Caki2 (cell line): ENCODE measurements around the gene CLMP. TPM values are rescaled to one million over a fixed set of nuclear protein-coding genes. Genes with fewer than 3 reads are reported as not detected.

Source experiments
- DNase-seq: peaks from one replicate; pipeline ENCODE4 v3.0.0-alpha.2; 2015; ENCODE audit warnings: low read depth
- in situ Hi-C: cut with HindIII; loops from 2 replicates; pipeline ENCODE4 v1.10.0; 2016; ENCODE audit warnings: low sequenced_read_pairs, low pct_unique_long_range_greater_than_20kb, mixed read lengths
- total RNA-seq: library from RNA; depleted of rRNA; stranded (reverse); fragments of >200 nt; shearing (Covaris generic); gene quantifications from 2 replicates; pipeline ENCODE4 v1.2.3, GENCODE V29; 2014; ENCODE audit warnings: low replicate concordance

CLMP gene
- total RNA-seq, 1 experiment from 2014 or later, result 1.5 TPM

DNA sequence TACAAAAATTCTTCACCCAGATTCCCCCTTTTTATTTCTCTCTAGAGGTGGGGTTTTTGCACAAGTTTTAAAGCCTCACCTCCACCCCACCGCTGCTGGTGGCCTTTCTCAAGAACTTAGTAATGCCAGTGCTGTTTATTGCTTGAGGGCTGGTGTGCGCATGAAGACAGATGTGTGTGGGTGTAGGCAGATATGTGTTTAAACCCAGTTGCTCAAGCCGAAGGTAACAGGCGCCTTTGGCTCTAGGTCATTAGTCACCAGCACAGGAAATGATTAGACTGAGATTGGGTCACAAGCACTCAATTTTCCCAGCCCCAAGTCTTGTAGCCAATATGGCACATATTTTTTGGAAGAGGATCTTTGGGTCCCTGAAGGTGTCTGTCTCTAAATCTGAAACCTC is 2.7 kb upstream of the CLMP start:
- in situ Hi-C loops, result no loop called here
- DNase-seq, result no peak

DNA sequence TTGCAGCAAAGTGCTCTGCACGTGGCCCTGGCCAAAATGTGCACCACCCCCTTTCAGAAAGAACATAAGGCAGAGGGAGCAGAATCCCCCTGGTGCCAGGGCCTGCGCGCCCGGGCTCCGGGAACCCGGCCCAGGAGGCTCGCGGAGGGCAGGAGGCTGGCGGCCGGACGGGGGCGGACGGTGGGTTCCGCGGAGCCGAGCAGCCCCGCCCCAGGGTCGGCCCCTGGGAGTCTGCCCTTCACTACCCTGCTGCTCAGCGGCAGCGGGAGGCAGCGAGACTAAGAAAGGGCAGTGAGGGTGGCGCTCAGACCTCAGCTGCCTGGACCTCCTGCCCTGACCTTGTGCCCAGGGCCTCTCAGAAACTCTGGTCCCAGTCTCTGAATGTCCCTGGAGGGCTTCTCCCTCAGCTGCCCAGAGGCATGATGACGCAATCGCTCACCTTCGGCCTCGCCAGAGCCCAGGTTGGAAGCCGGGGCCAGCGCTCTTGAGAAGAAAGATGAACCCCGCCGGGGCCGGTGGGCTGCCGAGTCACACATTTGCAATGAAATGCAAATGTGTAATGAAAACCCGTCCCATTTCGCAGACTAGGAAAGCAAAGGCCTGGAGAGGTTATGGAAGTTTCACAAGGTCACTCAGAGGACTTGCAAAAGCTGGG is 1.1 kb upstream of the CLMP start:
- no peak for DNase-seq
- in situ Hi-C loops, result no loop called here

DNA sequence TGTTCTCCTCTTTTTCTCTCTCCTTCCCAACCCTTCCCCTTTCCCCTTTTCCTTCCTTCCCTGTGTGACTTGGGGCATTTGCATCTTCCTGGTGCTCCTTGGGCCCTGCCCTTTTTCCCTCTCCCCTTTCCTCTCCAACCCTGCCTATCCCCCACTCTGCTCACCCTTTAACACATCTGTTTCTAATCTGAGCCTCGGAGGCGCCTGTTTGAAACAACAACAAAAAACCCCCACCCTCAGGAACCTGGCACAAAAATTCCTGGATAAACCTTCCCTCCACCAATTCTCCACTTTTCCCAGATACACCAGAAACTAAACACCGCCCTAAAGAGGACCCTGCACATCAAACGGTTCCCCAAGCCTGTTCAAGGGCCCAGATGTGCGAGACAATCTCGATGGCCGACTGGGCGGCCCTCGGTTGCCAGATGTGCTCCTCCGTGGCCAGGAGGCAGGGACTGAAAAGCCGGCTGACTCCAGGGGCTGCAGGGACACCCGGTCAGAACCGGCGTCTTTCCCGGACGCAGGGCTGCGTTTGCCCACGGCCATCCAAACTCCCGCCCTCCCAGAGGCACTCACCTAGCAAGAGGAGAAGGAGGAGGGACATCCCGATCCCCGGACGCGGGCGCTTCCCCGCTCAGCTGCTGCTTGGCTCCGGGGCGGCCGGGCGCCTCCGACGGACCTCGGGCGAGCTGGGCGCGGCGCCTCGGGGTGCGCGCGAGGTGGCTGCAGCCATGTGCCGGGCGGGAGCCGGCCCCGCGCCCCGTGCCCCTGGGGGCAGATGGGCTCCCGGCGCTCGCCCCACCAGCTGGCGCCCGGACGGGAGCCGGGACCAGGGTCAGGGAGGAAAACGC is 486 bp downstream of the CLMP start:
- in situ Hi-C loops, result no loop called here
- DNase-seq, result no peak

DNA sequence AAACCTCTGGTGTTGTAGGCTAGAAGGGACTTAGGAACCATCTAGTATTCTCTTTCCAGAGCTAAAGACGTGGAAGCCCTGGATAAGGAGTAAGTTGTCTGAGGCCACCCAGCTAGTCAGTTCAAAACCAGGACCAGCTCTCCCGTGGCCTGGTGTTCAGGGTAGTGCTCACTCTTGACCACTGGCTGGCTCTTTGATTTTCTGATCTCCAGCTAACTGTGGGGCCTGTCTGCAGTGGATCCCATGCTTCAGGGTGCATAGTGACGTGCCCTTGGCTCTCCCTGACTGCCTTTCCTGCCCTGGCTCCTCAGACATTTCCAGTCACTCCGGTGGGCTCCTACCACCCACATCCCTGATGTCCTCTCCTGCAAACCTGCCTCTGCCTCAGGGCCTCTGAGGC is 1.3 kb downstream of the CLMP start:
- in situ Hi-C loops, result no loop called here
- DNase-seq, result no peak

DNA sequence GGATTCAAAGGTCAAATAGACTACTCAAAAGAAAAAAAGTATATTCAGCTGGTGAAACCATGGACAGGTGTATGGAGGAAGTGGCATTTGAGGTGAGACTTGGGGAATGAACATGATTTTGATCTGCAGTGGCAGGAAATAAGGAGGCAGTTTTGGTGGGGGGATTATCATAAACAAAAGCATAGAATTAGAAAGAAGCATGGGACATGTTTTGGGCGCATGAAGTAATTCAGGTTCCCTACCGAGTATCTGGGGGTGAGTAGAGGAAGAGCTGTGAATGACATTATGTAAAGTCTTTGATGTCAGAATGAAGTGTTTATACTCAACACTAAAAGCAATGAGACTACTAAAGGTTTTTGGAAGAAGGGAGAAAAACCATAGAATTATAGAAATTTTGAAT is 3.1 kb downstream of the CLMP start:
- DNase-seq, result no peak
- in situ Hi-C loops, result no loop called here

DNA sequence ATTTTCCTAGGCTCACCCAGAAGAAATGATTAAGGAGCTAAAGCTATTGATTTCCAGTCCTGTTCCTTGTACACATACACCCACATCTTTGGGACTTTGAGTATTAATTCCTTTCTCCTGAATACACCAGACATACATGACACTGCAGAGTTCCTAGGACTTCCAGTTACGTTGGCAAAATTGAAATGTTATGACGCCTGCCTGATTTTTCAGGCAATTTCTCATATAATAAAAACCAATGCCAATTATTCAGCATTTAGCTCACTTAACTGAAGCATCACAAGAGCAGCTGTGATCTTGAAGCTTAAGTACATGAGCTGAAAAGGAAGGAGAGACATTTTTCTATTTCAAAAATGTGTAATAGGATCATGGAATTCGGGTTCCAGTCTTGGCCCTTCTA is 4.5 kb downstream of the CLMP start:
- in situ Hi-C loops, result no loop called here
- no peak for DNase-seq

DNA sequence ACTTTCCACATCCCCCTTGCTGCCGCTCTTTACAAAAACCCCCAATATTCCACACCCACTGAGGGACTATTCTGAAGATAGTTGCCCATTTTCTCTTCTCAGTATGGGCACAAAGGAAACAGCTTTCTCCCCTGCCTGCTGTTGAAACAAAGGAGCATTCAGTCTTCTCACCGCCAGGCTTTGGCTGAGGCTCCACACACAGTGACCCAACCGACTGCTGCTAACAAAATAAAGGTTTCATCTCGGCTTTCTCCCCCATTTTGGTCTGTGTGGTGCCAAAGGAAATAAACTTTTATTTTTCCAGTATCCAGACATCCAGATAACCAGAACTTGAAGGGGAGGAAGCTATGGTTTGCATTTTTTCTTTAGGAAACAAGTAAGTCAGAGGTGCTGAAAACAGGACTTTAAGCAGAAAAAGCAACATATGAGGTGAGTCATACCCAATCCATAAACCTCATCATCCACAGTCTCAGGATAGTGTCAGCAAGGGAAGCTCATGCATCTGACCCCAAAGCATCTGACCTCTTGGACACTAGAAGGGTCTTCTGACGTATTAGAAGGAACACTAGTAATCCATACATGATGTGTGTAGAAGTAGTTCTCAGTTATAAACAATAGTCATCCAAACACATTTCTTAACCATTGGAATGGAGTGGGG is 6.4 kb downstream of the CLMP start:
- DNase-seq, result no peak
- in situ Hi-C loops, result no loop called here

DNA sequence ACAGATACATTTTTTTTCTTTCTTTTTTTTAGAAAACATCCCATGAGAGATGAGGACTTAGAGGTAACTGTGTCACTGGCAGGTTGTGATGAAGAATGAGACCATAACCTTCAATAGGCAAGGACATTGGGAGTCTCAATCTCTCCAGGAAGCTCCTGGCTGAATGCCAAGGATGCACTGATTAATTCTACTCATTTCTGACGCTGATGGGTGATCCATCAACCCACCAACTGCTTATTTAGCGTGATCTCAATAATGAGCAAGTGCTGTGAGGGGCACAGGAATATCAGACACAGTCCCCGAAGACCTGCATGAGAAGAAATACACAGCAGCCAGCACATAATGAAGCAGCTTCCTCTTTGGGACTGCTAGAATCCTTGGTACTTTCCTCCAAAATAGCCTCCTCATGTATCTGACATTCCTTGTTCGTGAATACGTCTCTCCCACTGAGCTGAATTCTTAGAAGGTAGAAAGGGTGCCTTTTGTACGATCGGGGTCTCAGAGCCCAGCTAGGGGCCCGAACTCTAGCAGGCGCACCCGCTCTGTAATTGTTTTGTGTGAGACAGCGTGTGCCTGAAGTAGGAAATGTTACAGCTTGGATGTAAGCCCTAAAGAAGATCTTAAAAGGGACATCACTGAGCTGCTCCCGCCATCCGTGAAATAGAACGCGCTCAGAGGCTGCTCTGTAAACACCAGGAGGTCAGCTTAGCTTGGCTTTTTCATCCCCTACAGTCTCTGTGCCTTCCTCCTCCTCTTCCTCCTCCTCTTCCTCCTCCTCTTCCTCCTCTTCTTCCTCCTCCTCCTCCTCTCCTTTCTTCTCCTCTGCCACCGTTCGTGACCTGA is 7.2 kb downstream of the CLMP start:
- DNase-seq, result no peak
- in situ Hi-C loops, result no loop called here

DNA sequence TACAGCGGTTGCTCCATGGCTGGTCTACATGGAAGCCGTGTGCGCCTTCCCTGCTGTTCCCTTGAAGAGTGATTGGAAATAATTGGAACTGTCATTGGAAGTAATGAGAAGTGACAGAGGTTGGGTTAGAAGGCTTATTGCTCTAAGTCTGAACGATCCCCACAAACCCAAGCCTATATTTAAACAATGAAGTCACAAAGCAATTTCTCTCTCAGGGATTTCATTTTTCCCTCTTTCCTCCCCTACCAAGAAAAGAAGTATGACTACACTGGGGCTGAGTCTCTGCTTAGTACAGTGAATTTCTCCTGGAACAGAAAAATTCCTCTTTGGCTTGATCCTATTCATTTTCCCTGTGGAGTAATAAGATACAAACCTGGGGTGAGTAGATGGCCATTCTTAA is 7.8 kb downstream of the CLMP start:
- DNase-seq, result no peak
- in situ Hi-C loops, result no loop called here

DNA sequence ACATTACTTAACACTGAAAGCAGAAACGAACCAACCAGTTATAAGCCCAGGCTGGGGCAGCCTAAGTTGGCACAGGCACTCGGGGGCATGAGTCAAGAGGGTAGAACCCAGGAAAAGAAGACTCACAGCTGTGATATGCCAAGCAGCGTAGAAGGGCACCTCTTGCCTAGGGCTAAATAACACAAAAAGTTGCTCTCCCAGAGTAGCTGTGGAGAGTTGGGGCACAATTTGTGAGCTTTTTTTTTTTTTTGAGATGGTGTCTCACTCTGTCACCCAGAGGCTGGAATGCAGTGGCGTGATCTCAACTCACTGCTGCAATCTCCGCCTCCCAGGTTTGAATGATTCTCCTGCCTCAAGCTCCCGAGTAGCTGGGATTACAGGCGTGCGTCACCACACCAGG is 8.8 kb downstream of the CLMP start:
- in situ Hi-C loops, result no loop called here
- no peak for DNase-seq

DNA sequence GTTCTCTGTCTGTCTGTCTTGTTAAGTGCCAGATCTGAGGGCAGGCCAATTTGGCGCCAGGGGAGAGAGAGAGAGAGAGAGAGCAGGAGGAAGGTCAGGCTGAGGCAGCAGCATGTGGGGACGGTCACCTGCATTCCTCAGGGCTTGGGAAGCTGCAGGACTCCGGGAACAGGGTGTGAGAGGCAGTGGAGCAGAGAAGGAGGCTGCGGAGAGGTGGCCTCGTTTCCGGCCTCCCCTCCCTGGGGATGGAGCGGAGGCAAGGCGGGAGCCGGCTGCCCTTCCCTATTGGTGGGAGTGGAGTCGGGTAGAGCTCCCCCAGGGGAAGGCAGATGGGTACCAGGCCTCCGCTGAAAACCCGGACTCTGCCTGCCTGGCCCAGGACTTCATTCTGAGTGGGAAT is 9.7 kb downstream of the CLMP start:
- no peak for DNase-seq
- in situ Hi-C loops, result no loop called here

DNA sequence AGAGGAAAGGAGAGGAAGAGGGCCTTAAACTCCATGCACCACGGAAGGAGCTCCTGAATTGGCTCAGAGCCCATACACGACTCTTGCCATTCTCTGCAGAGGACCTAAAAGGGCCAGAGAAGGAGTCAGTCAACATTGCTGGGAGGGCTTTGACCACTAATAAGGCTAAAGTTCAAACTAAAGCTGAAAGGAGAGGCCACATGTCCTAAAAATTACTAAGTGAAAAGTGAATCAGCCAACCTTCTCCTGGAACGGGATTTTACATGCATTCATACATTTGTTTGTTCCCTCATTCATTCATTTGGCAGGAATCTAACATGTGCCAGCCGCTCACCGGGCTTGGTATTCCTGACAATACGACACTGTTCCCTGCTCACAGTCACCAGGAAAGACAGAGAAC is 10.5 kb downstream of the CLMP start:
- in situ Hi-C loops, result no loop called here
- no peak for DNase-seq

DNA sequence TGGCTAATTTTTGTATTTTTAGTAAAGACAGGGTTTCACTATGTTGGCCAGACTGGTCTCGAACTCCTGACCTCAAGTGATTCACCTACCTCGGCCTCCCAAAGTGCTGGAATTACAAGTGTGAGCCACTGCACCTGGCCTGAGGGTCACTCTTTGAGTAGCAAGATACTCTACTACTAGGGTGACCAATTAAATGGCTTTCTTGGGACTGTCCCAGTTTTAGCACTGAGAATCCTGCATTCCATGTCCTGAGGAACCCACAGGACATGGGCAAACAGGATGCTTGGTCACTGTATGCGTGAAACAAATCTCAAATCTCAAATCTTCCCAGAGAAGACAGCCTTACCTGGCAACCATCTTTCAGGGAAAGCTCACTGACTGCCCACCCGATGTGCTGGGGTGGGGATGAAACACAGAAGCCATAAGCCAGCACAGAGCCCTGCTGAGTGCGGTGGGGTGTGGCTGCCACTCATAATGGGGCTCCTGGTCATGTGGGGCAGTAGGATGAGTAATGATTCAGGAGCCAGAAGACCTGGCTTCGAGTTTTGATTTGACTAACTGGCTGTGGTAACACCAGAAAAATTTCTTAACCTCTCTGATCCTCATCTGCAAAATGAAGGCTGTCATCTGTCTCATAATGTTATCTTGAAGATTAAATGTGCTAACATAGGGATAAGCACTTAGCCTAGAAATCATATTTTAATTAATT is 11.5 kb downstream of the CLMP start:
- in situ Hi-C loops, result no loop called here
- DNase-seq, result no peak

DNA sequence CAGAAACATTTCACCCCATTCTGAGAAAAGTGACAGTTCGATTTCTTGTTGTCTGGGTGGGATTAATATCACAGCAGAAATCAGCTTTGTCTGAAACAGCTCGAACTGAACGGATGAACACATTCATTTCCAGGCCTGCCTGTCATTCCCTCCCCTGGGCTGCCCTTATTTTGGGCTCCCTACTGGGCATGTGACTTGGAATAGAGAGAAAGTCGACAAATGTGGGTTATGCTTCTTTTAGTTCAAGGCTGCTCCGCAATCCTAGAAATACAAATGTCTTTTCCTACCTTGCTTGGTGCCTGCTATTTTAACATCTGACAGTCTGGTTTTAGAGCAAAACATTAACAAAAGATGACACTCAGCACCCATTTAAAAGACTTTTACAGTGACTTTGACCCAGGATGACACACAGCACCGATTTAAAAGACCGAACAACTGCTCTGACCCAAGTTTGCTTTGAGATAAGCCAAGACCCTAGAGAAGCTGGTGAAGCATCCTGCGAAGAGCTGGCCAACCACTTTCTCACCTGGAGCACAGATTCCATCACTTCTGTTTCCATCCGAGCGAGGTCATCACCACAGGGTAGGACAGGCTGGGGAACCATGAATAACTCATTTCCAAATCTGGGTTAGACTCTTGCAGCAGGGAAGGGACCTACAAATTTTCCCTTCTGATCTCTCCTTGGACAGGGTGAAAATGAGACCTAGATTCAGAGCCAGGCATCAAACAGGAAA is 13.1 kb downstream of the CLMP start:
- DNase-seq, result no peak
- in situ Hi-C loops, result no loop called here

DNA sequence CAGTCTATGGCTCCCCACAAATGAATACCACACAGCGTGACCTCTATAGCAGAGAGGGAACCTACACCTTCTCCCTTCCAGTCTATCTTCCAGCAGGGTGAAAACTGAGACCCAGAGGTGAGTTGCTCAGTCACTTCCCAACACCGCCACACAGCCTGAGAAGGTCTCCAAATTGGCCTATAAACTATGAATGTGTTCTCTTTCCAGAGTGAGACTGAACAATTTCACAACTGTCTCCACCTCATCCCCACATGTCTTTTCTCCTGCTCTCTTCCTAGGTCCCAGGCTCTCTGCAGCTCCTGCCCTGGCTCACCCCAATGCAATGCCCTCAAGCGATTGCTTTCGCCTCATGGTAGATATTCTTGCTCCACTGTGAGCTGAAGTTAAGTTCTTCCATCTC is 14.0 kb downstream of the CLMP start:
- DNase-seq, result no peak
- in situ Hi-C loops, result no loop called here

DNA sequence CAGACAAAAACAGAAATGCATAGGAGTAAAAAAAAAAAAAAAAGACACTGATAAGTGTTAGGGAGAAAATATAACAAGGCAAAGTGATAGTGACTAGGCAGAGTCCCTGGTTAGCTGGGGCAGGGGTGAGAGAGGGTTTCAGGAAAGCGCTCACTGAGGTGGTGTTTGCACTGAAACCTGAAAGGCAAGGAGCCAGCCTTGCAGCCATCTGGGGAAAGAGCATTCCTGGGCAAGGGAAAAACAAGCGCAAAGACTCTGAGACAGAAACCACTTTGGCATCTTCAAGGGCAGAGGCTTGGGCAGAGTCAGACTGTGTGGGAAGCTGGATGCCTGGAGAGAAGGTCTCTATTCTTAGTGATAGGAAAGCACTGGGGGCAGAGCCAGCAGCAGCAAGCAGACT is 14.5 kb downstream of the CLMP start:
- no peak for DNase-seq
- in situ Hi-C loops, result no loop called here

DNA sequence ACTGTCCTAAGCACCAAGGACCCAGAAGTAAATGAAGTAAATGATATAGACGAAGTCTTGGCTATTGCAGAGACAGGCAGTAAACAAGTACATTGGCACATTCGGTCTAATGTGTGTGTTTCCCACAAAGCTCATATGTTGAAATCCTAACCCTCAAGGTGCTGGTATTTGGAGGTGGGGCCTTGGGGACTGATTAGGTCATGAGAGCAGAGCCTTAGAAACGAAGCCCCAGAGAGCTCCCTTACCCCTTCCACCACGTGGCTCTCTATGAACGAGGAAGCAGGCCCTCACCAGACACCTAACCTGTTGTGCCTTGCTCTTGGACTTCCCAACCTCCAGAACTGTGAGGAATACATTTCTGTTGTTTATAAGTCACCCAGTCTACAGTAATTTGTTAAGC is 14.9 kb downstream of the CLMP start:
- in situ Hi-C loops, result no loop called here
- no peak for DNase-seq

DNA sequence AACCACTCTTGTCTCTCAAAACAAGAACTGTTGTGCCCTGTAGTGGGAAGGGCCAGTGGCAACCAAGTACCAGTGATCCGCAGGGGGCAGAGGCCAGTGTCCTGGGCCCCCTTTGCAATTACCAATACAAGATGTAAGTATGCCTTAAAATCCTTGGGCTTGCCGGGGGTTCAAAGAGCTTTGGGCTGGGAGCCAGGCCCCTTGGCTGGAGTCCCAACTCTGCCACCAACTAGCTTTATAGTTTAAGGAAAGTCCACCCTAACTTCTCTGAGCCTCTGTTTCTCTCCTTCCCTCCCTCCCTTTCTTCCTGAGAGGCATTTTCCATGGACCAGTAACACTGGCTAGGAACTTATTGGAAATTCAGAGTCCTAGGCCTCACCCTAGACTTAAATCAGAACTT is 15.5 kb downstream of the CLMP start:
- no peak for DNase-seq
- in situ Hi-C loops, result no loop called here
